OCI-LY7 (cell line): ENCODE results near the gene CLEC4D. TPM values are rescaled to one million over a fixed set of nuclear protein-coding genes. Genes with fewer than 3 reads are reported as not detected.

Experiments
- BruUV-seq: library from RNA; stranded (reverse); fragments of 400-500 nt; replicated peaks from 2 replicates; lab custom pipeline; 2021; lab: Mats Ljungman, UMichigan
- CTCF ChIA-PET: fragments of 300-600 bp; sonication (Branson Sonifier 250); formaldehyde crosslinking; loops from one replicate; lab custom pipeline; 2022; ENCODE audit warnings: antibody characterized with exemption; ENCODE audit not compliant: unreplicated experiment; lab: Charles Lee
- POLR2A ChIA-PET: fragments of 300-600 bp; sonication (Branson Sonifier 250); formaldehyde crosslinking; loops from one replicate; lab custom pipeline; 2022; ENCODE audit warnings: antibody characterized with exemption; lab: Charles Lee
- DNase-seq: peaks from one replicate; pipeline ENCODE4 v3.0.0-alpha.2; 2015; ENCODE audit warnings: low spot score
- H2AFZ ChIP-seq: fragments of 200-600 bp; sonication (generic), shearing (Covaris generic); 2 replicates; pipeline ENCODE4 v1.6.1; 2014; ENCODE audit warnings: mild to moderate bottlenecking, antibody characterized with exemption, low read length, moderate library complexity
- H3K27ac ChIP-seq: fragments of 200-600 bp; sonication (generic); 2 replicates; pipeline ENCODE4 v1.5.1; 2014; ENCODE audit warnings: mixed run types, low read depth, mild to moderate bottlenecking, moderate library complexity, low read length, inconsistent platforms; ENCODE audit not compliant: poor library complexity, severe bottlenecking
- H3K36me3 ChIP-seq: fragments of 200-600 bp; sonication (generic); 2 replicates; pipeline ENCODE4 v1.6.1; 2014; ENCODE audit warnings: mild to moderate bottlenecking, antibody characterized with exemption, low read length, moderate library complexity, mixed read lengths; ENCODE audit not compliant: insufficient read depth
- H3K4me1 ChIP-seq: fragments of 200-600 bp; sonication (generic); 2 replicates; pipeline ENCODE4 v1.5.1; 2014; ENCODE audit warnings: mild to moderate bottlenecking, low read length; ENCODE audit not compliant: insufficient read depth, poor library complexity, severe bottlenecking
- H3K4me2 ChIP-seq: fragments of 200-600 bp; sonication (generic); 2 replicates; pipeline ENCODE4 v1.6.1; 2014; ENCODE audit warnings: mild to moderate bottlenecking, low read length
- H3K4me3 ChIP-seq: fragments of 200-600 bp; sonication (generic); 2 replicates; pipeline ENCODE4 v1.5.1; 2014; ENCODE audit warnings: mild to moderate bottlenecking, low read depth, low read length; ENCODE audit not compliant: poor library complexity, severe bottlenecking
- H3K79me2 ChIP-seq: fragments of 200-600 bp; sonication (generic); 2 replicates; pipeline ENCODE4 v1.6.1; 2016; ENCODE audit warnings: low read depth, mild to moderate bottlenecking, low read length, moderate library complexity, mixed read lengths; ENCODE audit not compliant: insufficient read depth
- H3K9me2 ChIP-seq: fragments of 200-600 bp; sonication (generic); 2 replicates; pipeline ENCODE4 v1.6.1; 2016; ENCODE audit warnings: mild to moderate bottlenecking, low read length, mixed read lengths; ENCODE audit not compliant: insufficient read depth
- H3K9me3 ChIP-seq: fragments of 200-600 bp; sonication (generic); 2 replicates; pipeline ENCODE4 v1.6.1; 2014; ENCODE audit warnings: mild to moderate bottlenecking, mixed run types, low read length, mixed read lengths
- H4K20me1 ChIP-seq: fragments of 200-600 bp; sonication (generic); 2 replicates; pipeline ENCODE4 v1.6.1; 2014; ENCODE audit warnings: mild to moderate bottlenecking, antibody characterized with exemption, low read length, moderate library complexity, mixed read lengths; ENCODE audit not compliant: insufficient read depth
- EZH2phosphoT487 ChIP-seq: fragments of 200-600 bp; sonication (generic); IDR thresholded peaks from 2 replicates; pipeline ENCODE4 v1.6.1; 2018; ENCODE audit warnings: low read depth, borderline replicate concordance, mild to moderate bottlenecking, mixed run types, antibody characterized with exemption, low read length, moderate library complexity, mixed read lengths
- intact Hi-C: fragments of 100-400 bp; cut with micrococcal nuclease; formaldehyde crosslinking; loops from one replicate; pipeline ENCODE4 v1.10.0; 2022; ENCODE audit not compliant: unreplicated experiment
- total RNA-seq, 2 experiments: library from RNA; depleted of rRNA in 1 of 2; stranded (reverse); fragments of >200 nt in 1 of 2; shearing (Covaris generic) in 1 of 2; gene quantifications; 2 replicates each; pipeline ENCODE4 v1.2.3, GENCODE V29; 2014 to 2022
- TF ChIP-seq, protein P1 (sequence below): fragments of 200-600 bp; sonication (generic); conservative IDR thresholded peaks from 2 replicates; pipeline ENCODE4 v1.5.1; 2014; ENCODE audit warnings: mild to moderate bottlenecking, antibody characterized with exemption, low read length, moderate library complexity, mixed read lengths

CLEC4D gene
- total RNA-seq, 2 experiments from 2014 or later, result not detected

DNA sequence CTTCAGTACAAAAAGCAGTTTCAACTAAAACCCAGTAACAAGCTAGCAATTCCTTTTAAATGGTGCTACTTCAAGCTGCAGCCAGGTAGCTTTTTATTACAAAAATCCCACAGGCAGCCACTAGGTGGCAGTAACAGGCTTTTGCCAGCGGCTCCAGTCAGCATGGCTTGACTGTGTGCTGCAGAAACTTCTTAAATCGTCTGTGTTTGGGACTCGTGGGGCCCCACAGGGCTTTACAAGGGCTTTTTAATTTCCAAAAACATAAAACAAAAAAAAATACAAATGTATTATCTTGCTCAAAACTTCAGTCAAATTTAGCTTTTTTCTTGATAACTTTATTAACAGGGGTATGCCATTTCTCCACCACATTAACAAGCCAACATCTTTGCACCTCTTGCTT is 31.0 kb downstream of the CLEC4D start:
- no peaks in the 10 kb centered on the region for H3K79me2 ChIP-seq
- ChIA-PET CTCF (interaction anchor here (0.6 to 1.8 kb wide), 6 partner anchors 33 to 79 kb away, joined by 3 to 13 read pairs (median 4); partner anchors contain the start of gene AICDA), POLR2A (interaction anchor here (0.6 to 2.4 kb wide), 16 partner anchors 11 to 1338 kb away, joined by 3 to 20 read pairs (median 4); no protein-coding TSS in a partner anchor)
- H4K20me1 ChIP-seq, result no peaks in the 10 kb centered on the region
- H3K4me3 ChIP-seq, result peak overlapping the region; percentile 43
- peak; percentile 87 for DNase-seq
- peaks cover 18% of the 10 kb centered on the region for H3K4me1 ChIP-seq
- H3K27ac ChIP-seq, result no peak overlapping the region
- H3K4me2 ChIP-seq, result peak overlapping the region; percentile 67
- peak overlapping the region; percentile 95 for H2AFZ ChIP-seq
- intact Hi-C loops, result loop anchor here (1.0 to 5.0 kb wide), 7 partner anchors 48 to 493 kb away; partner anchors contain the start of gene A2ML1
- BruUV-seq, result no TSS peak
- no peaks in the 10 kb centered on the region for H3K9me2 ChIP-seq
- H3K9me3 ChIP-seq, result no peaks in the 10 kb centered on the region
- H3K36me3 ChIP-seq, result no peaks in the 10 kb centered on the region; the same call in 1 of the 2 replicates
- TF ChIP-seq, protein P1, sequence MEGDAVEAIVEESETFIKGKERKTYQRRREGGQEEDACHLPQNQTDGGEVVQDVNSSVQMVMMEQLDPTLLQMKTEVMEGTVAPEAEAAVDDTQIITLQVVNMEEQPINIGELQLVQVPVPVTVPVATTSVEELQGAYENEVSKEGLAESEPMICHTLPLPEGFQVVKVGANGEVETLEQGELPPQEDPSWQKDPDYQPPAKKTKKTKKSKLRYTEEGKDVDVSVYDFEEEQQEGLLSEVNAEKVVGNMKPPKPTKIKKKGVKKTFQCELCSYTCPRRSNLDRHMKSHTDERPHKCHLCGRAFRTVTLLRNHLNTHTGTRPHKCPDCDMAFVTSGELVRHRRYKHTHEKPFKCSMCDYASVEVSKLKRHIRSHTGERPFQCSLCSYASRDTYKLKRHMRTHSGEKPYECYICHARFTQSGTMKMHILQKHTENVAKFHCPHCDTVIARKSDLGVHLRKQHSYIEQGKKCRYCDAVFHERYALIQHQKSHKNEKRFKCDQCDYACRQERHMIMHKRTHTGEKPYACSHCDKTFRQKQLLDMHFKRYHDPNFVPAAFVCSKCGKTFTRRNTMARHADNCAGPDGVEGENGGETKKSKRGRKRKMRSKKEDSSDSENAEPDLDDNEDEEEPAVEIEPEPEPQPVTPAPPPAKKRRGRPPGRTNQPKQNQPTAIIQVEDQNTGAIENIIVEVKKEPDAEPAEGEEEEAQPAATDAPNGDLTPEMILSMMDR, result peak; percentile 98
- no peak for TF ChIP-seq EZH2phosphoT487

DNA sequence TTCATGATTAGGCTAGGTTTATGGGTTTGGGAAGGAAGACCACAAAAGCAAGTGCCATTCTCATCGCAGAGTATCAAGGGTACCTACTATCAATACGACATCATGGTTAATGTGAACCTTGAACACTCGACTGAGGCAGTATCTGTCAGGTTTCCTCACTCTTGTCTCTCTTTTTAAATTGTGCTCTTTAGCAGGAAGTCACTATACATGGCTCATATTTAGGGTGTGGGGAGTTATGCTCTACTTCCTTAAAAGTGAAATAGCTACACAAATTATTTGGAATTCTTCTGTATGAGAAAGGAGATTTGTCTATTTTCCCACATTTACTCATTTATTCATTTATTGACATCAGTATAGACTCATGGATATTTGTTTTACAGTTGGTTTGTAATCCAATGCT is 33.3 kb downstream of the CLEC4D start:
- intact Hi-C loops, result no loop called here
- Histone ChIP-seq H3K79me2 (no peaks in the 10 kb centered on the region), H3K9me3 (no peaks in the 10 kb centered on the region), H3K9me2 (no peaks in the 10 kb centered on the region), H3K4me1 (peaks cover 18% of the 10 kb centered on the region), H3K4me2 (no peak overlapping the region), H3K36me3 (no peaks in the 10 kb centered on the region; the same call in 1 of the 2 replicates), H2AFZ (no peak overlapping the region), H3K27ac (no peak overlapping the region), H3K4me3 (no peak overlapping the region), H4K20me1 (no peaks in the 10 kb centered on the region)
- DNase-seq, result no peak
- TF ChIP-seq, protein P1, result no peak
- TF ChIP-seq EZH2phosphoT487, result no peak
- ChIA-PET POLR2A (interaction anchor here (0.6 to 1.5 kb wide), 8 partner anchors 10 to 344 kb away, joined by 3 to 5 read pairs (median 4); no protein-coding TSS in a partner anchor), CTCF (interaction anchor here (1.3 kb wide), 1 partner anchor 62 kb away, joined by 3 read pairs; no protein-coding TSS in a partner anchor)
- no TSS peak for BruUV-seq

DNA sequence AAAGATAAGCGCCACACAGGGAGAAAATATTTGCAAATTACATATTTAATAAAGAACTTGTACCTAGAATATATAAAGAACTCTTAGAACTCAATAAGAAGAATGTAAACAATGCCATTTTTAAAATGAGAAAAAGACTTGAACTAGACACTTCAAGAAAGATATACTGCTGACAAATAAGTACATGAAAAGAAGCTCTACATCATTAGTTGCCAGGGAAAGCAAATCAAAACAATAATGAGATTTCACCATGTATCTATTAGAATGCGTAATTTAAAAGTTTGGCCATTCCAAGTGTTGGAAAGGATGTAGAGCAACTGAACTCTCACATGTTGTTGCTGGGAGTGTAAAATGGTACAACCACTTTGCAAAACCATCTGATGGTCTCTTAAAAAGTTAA is 34.3 kb downstream of the CLEC4D start:
- H3K4me2 ChIP-seq, result no peak overlapping the region
- no peaks in the 10 kb centered on the region for H3K36me3 ChIP-seq
- H3K9me2 ChIP-seq, result no peaks in the 10 kb centered on the region
- no peak overlapping the region for H3K4me3 ChIP-seq
- no TSS peak for BruUV-seq
- H3K79me2 ChIP-seq, result no peaks in the 10 kb centered on the region
- ChIA-PET CTCF (interaction anchor here (1.3 kb wide), 1 partner anchor 61 kb away, joined by 3 read pairs; no protein-coding TSS in a partner anchor), POLR2A (interaction anchor here (0.8 to 1.5 kb wide), 7 partner anchors 9 to 343 kb away, joined by 3 to 6 read pairs (median 4); no protein-coding TSS in a partner anchor)
- TF ChIP-seq, protein P1, result no peak
- no peak for TF ChIP-seq EZH2phosphoT487
- no peak for DNase-seq
- H3K9me3 ChIP-seq, result no peaks in the 10 kb centered on the region
- H3K4me1 ChIP-seq, result peaks cover 18% of the 10 kb centered on the region
- H3K27ac ChIP-seq, result no peak overlapping the region
- intact Hi-C loops, result no loop called here
- no peak overlapping the region for H2AFZ ChIP-seq
- no peaks in the 10 kb centered on the region for H4K20me1 ChIP-seq
